Bronchial epithelial cell (primary cell): ENCODE results near the gene RBBP6. TPM values are rescaled to one million over a fixed set of nuclear protein-coding genes. Genes with fewer than 3 reads are reported as not detected.
"Not testable (repeated sequence)": the region's sequence is repeated elsewhere in the genome, so short reads cannot be mapped to it uniquely, and the experiment has no call there.

ENCODE experiments used
- DNase-seq: peaks from one replicate; pipeline ENCODE4 v3.0.0-alpha.2; 2010; ENCODE audit warnings: low read depth
- FAIRE-seq: peaks from 2 replicates; lab custom pipeline; 2011; peaks lifted over from hg19 to GRCh38; lab: Jason Lieb, UNC
- H3K27me3 ChIP-seq: 2 replicates; pipeline ENCODE4 v1.5.1; 2011; ENCODE audit warnings: low read length; ENCODE audit not compliant: control insufficient read depth, insufficient read depth
- H3K36me3 ChIP-seq: 2 replicates; pipeline ENCODE4 v1.5.1; 2011; ENCODE audit warnings: low read length; ENCODE audit not compliant: control insufficient read depth, insufficient read depth
- H3K4me3 ChIP-seq: 2 replicates; pipeline ENCODE4 v1.5.1; 2011; ENCODE audit warnings: mild to moderate bottlenecking, low read depth, low read length, control low read depth
- CTCF ChIP-seq: IDR thresholded peaks from 2 replicates; pipeline ENCODE4 v1.5.1; 2011; ENCODE audit warnings: mild to moderate bottlenecking, moderate library complexity, low read length, control low read depth, inconsistent platforms; ENCODE audit not compliant: insufficient read depth, severe bottlenecking
- total RNA-seq: library from RNA; depleted of rRNA; stranded (reverse); fragments of >200 nt; gene quantifications from 2 replicates; pipeline ENCODE4 v1.2.1, GENCODE V29; 2014

RBBP6 gene
- total RNA-seq, 1 donor from 2014 or later, result 11.1 TPM

GRCh38 chr16:24572069-24572468, 32.7 kb downstream of the RBBP6 start:
- no peak for DNase-seq
- no peak for TF ChIP-seq CTCF
- Histone ChIP-seq H3K4me3 (no peak overlapping the region), H3K27me3 (no peaks in the 10 kb centered on the region), H3K36me3 (peaks cover 9% of the 10 kb centered on the region)
- FAIRE-seq, result no peak

DNA sequence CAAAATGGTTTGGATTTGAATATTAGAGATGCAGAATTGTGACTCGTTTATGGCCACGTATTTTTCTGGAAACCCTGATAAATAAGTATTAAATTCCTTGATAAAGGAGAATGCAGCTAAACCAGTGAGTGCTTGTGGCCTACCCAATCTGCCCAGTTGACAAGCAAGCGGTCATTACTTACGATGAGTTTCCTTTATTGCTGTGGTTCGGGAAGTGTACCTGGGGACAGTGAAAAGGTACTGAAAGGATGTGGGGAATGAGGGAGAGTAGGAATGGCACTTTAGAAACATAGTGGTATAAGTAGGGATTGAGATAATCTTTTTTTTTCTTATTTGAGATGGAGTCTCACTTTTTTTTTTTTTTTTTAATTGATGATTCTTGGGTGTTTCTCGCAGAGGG, 33.8 kb downstream of the RBBP6 start:
- Histone ChIP-seq H3K36me3 (peaks cover 5% of the 10 kb centered on the region), H3K27me3 (no peaks in the 10 kb centered on the region), H3K4me3 (no peak overlapping the region)
- no peak for FAIRE-seq
- TF ChIP-seq CTCF, result no peak
- no peak for DNase-seq

DNA sequence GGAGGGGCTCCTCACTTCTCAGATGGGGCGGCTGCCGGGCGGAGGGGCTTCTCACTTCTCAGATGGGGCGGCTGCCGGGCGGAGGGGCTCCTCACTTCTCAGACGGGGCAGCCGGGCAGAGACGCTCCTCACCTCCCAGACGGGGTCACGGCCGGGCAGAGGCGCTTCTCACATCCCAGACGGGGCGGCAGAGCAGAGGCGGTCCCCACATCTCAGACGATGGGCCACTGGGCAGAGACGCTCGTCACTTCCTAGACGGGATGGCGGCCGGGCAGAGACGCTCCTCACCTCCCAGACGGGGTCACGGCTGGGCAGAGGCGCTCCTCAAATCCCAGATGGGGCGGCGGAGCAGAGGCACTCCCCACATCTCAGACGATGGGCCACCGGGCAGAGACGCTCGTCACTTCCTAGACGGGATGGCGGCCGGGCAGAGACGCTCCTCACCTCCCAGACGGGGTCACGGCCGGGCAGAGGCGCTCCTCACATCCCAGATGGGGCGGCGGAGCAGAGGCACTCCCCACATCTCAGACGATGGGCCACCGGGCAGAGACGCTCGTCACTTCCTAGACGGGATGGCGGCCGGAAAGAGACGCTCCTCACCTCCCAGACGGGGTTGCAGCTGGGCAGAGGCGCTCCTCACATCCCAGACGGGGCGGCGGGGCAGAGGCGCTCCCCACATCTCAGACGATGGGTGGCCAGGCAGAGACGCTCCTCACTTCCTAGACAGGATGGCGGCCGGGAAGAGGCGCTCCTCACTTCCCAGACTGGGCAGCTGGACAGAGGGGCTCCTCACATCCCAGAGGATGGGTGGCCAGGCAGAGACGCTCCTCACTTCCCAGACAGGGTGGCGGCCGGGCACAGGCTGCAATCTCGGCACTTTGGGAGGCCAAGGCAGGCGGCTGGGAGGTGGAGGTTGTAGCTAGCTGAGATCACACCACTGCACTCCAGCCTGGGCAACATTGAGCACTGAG, 35.4 kb downstream of the RBBP6 start:
- not testable (repeated sequence) for H3K27me3 ChIP-seq, FAIRE-seq, H3K36me3 ChIP-seq, DNase-seq, H3K4me3 ChIP-seq

DNA sequence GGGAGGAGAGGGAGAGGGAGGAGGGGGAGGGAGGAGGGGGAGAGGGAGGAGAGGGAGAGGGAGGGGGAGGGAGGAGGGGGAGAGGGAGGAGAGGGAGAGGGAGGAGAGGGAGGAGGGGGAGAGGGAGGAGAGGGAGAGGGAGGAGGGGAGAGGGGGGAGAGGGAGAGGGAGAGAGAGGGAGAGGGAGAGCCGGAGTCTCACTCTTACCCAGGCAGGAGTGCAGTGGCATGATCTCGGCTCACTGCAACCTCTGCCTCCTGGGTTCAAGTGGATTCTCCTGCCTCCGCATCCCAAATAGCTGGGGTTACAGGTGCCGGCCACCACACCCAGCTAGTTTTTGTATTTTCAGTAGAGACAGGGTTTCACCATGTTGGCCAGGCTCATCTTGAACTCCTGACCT, 36.4 kb downstream of the RBBP6 start:
- not testable (repeated sequence) for DNase-seq, H3K36me3 ChIP-seq, FAIRE-seq, H3K4me3 ChIP-seq, H3K27me3 ChIP-seq

- no peak for TF ChIP-seq CTCF
- DNase-seq (peak; percentile 51), FAIRE-seq (no peak)
- no peaks in the 10 kb centered on the region for H3K27me3 ChIP-seq
- no peak overlapping the region for H3K4me3 ChIP-seq
- no peaks in the 10 kb centered on the region for H3K36me3 ChIP-seq
Measured at GRCh38 chr16:24577167-24577566, 37.8 kb downstream of the RBBP6 start.

- no peak for FAIRE-seq
- Histone ChIP-seq H3K36me3 (no peaks in the 10 kb centered on the region), H3K4me3 (no peak overlapping the region), H3K27me3 (no peaks in the 10 kb centered on the region)
- peak; percentile 21 for DNase-seq
- peak; percentile 21 for TF ChIP-seq CTCF
Measured at GRCh38 chr16:24580665-24581064, 41.3 kb downstream of the RBBP6 start.
